HG03103 (cell line): ENCODE measurements around the gene WDR44.
A peak's percentile ranks its signal among the peaks of the same experiment; 100 is the strongest.
"Not testable (repeated sequence)": the region's sequence is repeated elsewhere in the genome, so short reads cannot be mapped to it uniquely, and the experiment has no call there.

Experiments
- ATAC-seq: cut with Tn5 transposase; IDR thresholded peaks from one replicate; pipeline ENCODE4 v1.9.1; 2021; ENCODE audit warnings: low read depth; ENCODE audit not compliant: unreplicated experiment

The WDR44 gene

DNA sequence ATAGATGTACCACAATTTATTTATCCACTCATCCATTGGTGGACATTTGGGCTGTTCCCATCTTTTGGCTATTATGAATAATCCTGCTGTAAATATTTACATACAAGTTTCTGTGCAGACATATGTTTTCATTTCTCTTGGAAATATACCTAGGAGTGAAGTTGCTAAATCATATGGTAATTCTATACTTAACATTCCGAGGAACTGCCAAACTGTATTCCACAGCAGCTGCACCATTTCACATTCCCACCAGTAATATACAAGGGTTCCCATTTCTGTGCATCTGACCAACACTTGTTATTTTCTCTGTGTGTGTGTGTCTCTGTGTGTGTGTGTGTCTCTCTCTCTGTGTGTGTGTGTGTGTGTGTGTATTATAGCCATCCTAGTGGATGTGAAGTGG, 134.3 kb downstream of the WDR44 start:
- ATAC-seq: no peak

DNA sequence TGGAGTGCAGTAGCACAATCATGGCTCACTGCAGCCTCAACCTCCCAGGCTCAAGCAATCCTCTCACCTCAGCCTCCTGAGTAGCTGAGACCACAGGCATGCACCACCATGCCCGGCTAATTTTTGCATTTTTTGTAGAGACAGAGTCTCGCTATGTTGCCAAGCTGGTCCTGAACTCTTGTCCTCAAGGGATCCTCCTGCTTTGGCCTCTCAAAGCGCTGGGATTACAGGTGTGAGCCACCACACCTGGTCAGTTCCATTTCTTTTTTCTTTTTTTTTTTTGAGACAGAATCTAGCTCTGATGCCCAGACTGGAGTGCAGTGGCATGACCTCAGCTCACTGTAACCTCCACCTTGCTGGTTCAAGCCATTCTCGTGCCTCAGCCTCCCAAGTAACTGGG, 136.5 kb downstream of the WDR44 start:
- not testable (repeated sequence) for ATAC-seq

DNA sequence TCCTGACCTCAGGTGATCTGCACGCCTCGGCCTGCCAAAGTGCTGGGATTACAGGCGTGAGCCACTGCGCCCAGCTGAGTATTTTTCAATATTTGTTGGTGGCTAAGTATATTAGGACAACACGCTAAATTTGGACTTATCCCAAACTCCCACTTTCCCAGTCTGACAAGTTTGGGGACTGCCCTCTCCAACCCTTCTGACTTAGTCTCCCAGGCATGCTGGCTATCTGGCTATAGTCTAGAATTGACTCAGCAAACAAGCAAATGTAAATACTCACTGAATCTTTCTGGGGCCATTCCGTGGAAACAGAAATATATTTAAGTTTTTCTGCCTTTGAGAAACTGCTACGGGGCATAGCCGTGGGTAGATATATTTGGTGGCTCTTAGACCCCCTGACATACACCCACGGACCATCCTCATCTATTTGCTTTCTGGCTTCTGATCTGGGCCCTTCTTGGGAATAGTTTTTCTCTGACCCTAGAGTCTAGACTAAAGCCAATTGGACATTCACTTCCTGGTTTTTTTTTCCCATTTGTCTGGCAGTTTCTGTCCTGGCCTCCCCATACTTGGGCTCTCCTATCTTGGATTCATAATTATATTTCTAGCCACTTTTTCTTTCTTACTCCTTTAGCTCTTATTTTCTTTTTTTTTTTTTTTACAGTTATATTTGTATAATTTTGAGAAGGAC, 138.5 kb downstream of the WDR44 start:
- no peak for ATAC-seq

DNA sequence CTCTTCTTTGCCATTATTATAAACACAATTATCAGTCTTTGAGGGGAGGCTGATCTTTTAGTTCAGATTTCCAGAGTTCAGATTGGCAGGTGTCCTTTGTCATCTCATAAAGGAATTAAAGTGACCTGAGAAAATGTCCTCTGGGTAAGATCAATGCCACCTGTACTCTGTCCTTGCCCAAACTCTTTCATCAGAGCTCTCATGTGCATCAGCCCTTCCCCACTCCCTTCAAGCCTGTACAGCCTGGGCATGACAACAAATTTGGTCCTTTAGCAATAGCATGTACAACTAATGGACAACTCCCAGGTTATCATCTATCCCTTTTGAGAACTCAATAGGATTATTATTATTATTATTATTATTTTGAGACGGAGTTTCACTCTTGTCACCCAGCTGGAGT, 140.8 kb downstream of the WDR44 start:
- not testable (repeated sequence) for ATAC-seq

DNA sequence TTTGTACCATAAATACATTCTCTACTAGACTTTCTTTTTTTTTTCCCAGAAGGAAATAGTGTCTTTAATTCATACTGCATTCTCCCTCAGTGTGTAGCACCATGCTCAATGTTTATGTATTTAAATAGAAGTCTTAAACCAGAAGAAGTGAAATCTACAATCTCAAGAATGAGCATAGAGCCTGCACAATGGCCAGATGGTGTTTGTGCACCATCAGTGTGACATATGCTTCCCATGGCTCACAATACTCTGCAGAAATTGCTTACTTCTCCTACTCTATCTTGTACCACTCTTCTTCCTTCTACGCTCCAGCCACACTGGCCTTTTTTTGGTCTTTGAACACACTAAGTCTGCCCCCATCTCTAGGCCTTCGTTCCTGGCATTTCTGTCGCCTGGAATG, 147.1 kb downstream of the WDR44 start:
- ATAC-seq: no peak

DNA sequence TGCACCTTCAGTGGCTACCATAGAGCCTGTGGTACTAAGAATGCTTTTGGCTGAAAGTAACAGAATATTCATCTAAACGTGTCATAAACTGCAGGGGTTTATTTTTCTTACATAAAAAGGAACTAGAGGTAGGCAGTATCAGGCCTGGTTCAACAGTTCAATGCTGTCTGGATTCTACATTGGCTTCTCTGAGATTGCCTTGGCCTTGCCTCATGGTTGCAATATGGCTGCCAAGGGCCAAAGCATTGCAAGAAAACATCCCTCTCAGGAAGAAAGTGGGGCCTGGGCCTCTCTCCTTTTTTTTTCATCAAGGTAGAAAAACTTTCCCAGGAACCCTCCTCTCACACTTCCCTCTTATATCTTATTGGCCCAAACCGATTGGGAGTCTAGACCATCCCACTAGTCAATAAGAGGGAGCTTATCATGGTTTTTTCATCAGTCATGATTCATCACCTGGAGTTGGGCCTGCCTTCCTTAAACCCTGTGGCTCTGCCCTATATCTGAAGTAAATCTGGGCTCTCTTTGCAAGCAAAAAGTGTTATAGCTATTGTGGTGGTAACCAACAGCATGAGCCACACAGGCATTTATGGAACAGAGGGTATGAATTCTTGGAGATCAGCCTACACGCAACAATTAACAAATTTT, 147.9 kb downstream of the WDR44 start:
- ATAC-seq: no peak

- peak; percentile 62 for ATAC-seq
Measured at GRCh38 chrX:118495061-118495921, 149.4 kb downstream of the WDR44 start, which contains the start of gene DOCK11. DOCK11 (plus strand) TSS chrX:118495815; CDS start chrX:118495972, 157 bp downstream.

- ATAC-seq: peak; percentile 50
Measured at GRCh38 chrX:118495958-118496762, 150.3 kb downstream of the WDR44 start.

GRCh38 chrX:118496763-118497079, 150.8 kb downstream of the WDR44 start:
- ATAC-seq: peak; percentile 14

GRCh38 chrX:118497180-118497818, 151.4 kb downstream of the WDR44 start:
- no peak for ATAC-seq

- no peak for ATAC-seq
Measured at GRCh38 chrX:118498351-118498750, 152.4 kb downstream of the WDR44 start.

- no peak for ATAC-seq
Measured at GRCh38 chrX:118498755-118499154, 152.8 kb downstream of the WDR44 start.

DNA sequence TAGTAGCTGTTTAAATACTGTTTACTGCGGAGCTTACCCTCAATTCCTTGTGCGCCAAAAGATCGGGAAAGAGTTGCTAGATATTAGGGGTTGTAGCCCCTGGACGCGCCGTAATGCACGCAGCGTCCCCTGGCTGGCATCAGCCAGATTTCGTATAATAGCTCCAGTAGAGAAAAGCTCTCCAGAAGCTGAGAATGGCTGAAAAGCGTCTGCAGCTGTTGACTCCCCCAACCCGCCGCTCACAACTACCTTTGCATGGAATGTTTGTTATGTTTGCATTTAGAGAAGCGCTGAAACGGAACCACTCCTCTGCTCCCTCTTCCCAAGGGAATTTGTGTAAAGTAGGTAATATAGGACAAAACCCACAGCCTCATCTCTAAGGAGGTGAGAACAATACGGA, 153.4 kb downstream of the WDR44 start:
- no peak for ATAC-seq
